HepG2 (cell line): ENCODE measurements around the gene MMD2. TPM values are rescaled to one million over a fixed set of nuclear protein-coding genes. Genes with fewer than 3 reads are reported as not detected.

Experiments
- ATAC-seq: fragments of 200-7000 bp; cut with Tn5 transposase; 3 replicates; pipeline ENCODE4 v1.9.1; 2020; ENCODE audit warnings: mild to moderate bottlenecking, moderate library complexity
- BruUV-seq: library from RNA; stranded (reverse); fragments of 400-500 nt; replicated peaks from 2 replicates; lab custom pipeline; 2021; lab: Mats Ljungman, UMichigan
- CTCF ChIA-PET: fragments of 300-600 bp; formaldehyde crosslinking; extraction: SDS; loops from one replicate; lab custom pipeline; 2021; ENCODE audit warnings: low total read pairs, inconsistent platforms, low intra/inter-chr PET ratio; lab: Yijun Ruan, JAX
- POLR2A ChIA-PET: fragments of 350-600 bp; sonication (Branson Sonifier 250); formaldehyde crosslinking; loops from one replicate; lab custom pipeline; 2020; ENCODE audit warnings: antibody characterized with exemption, inconsistent platforms; lab: Yijun Ruan, JAX
- DNase-seq: peaks from one replicate; pipeline ENCODE4 v3.0.0-alpha.2; 2015; ENCODE audit warnings: low spot score
- FAIRE-seq: peaks from 3 replicates; lab custom pipeline; 2011; peaks lifted over from hg19 to GRCh38; lab: Jason Lieb, UNC
- H2AFZ ChIP-seq: one replicate; pipeline ENCODE4 v1.6.1; 2011; ENCODE audit warnings: low read length, inconsistent platforms
- H3K27ac ChIP-seq: fragments of 300-600 bp; 3 replicates; pipeline ENCODE4 v1.8.0; 2011; ENCODE audit warnings: mixed run types, mild to moderate bottlenecking, mixed read lengths, low read length, inconsistent platforms; ENCODE audit not compliant: insufficient read depth; ENCODE audit errors: extremely low read length
- H3K27me3 ChIP-seq, 2 experiments: fragments of 200-600 bp in 1 of 2; 2 replicates in 1 of 2; 3 replicates in 1 of 2; pipeline versions ENCODE4 v1.6.0 to v1.8.0; 2011; ENCODE audit warnings: low read length in 2 of 2, mild to moderate bottlenecking in 2 of 2, moderate library complexity in 2 of 2, inconsistent platforms in 1 of 2; ENCODE audit not compliant: insufficient read depth in 2 of 2, control insufficient read depth in 1 of 2
- H3K36me3 ChIP-seq, 2 experiments: fragments of 200-600 bp in 1 of 2; replicated peaks in 1 of 2; 2 replicates in 1 of 2; 3 replicates in 1 of 2; pipeline versions ENCODE4 v1.5.1 to v1.8.0; 2011; ENCODE audit warnings: low read length in 2 of 2, inconsistent platforms in 1 of 2; ENCODE audit not compliant: insufficient read depth in 2 of 2, control insufficient read depth in 1 of 2
- H3K4me1 ChIP-seq: 2 replicates; pipeline ENCODE4 v1.5.1; 2012; ENCODE audit warnings: low read length, inconsistent platforms; ENCODE audit not compliant: insufficient read depth
- H3K4me2 ChIP-seq: 2 replicates; pipeline ENCODE4 v1.6.0; 2011; ENCODE audit warnings: low read depth, low read length, inconsistent platforms
- H3K4me3 ChIP-seq, 3 experiments: fragments of 200-600 bp in 1 of 3; sonication (generic), shearing (Covaris generic) in 1 of 3; replicated peaks in 1 of 3; 2 replicates each; pipeline ENCODE4 v1.5.1; 2011 to 2016; ENCODE audit warnings: low read length in 3 of 3, inconsistent platforms in 2 of 3, low read depth in 2 of 3, mild to moderate bottlenecking in 2 of 3, control low read depth in 1 of 3, mixed read lengths in 1 of 3; ENCODE audit not compliant: insufficient read depth in 1 of 3
- H3K79me2 ChIP-seq: one replicate; pipeline ENCODE4 v1.6.1; 2011; ENCODE audit warnings: low read length, inconsistent platforms; ENCODE audit not compliant: insufficient read depth
- H3K9ac ChIP-seq: 2 replicates; pipeline ENCODE4 v1.6.0; 2011; ENCODE audit warnings: mild to moderate bottlenecking, low read depth, low read length, inconsistent platforms; ENCODE audit not compliant: insufficient read depth
- H3K9me3 ChIP-seq: 2 replicates; pipeline ENCODE4 v1.5.1; 2012; ENCODE audit warnings: mild to moderate bottlenecking, low read length
- H4K20me1 ChIP-seq: 2 replicates; pipeline ENCODE4 v1.6.0; 2011; ENCODE audit warnings: inconsistent platforms, mild to moderate bottlenecking, low read length, moderate library complexity; ENCODE audit not compliant: insufficient read depth
- CEBPG ChIP-seq: IDR thresholded peaks from 2 replicates; pipeline ENCODE4 v1.6.1; 2016
- MED1 ChIP-seq: sonication (generic); formaldehyde crosslinking; IDR thresholded peaks from 2 replicates; pipeline ENCODE4 v1.4.0; 2020; ENCODE audit warnings: missing genetic modification reagents
- NFKB2 ChIP-seq: sonication (generic); formaldehyde crosslinking; IDR thresholded peaks from 2 replicates; pipeline ENCODE4 v1.4.0; 2020; ENCODE audit warnings: missing genetic modification reagents, borderline replicate concordance
- PHF21A ChIP-seq: sonication (generic); formaldehyde crosslinking; IDR thresholded peaks from 2 replicates; pipeline ENCODE4 v1.5.0; 2020; ENCODE audit warnings: mild to moderate bottlenecking, missing genetic modification reagents
- SATB2 ChIP-seq: sonication (generic); formaldehyde crosslinking; IDR thresholded peaks from 2 replicates; pipeline ENCODE4 v1.5.0; 2020; ENCODE audit warnings: missing genetic modification reagents
- SCMH1 ChIP-seq: sonication (generic); formaldehyde crosslinking; IDR thresholded peaks from 2 replicates; pipeline ENCODE4 v1.9.0; 2021; ENCODE audit warnings: missing genetic modification reagents, mild to moderate bottlenecking, borderline replicate concordance
- SRSF1 ChIP-seq: fragments of 200-400 bp; formaldehyde crosslinking; optimal IDR thresholded peaks from 2 replicates; pipeline ENCODE3; 2017; ENCODE audit warnings: mild to moderate bottlenecking, low read depth, low read length, moderate library complexity
- THAP11 ChIP-seq: IDR thresholded peaks from 2 replicates; pipeline ENCODE4 v1.6.1; 2016; ENCODE audit warnings: missing biosample characterization, missing genetic modification reagents
- THYN1 ChIP-seq: sonication (generic); formaldehyde crosslinking; IDR thresholded peaks from 2 replicates; pipeline ENCODE4 v1.8.1; 2023; ENCODE audit warnings: low read depth, mild to moderate bottlenecking, moderate library complexity, missing genetic modification reagents, borderline replicate concordance
- ZNF263 ChIP-seq: sonication (generic); formaldehyde crosslinking; IDR thresholded peaks from 2 replicates; pipeline ENCODE4 v1.4.0; 2020; ENCODE audit warnings: missing genetic modification reagents
- ZNF33A ChIP-seq: sonication (generic); formaldehyde crosslinking; IDR thresholded peaks from 2 replicates; pipeline ENCODE4 v1.5.1; 2020; ENCODE audit warnings: missing genetic modification reagents, mild to moderate bottlenecking, moderate library complexity, borderline replicate concordance
- ZSCAN30 ChIP-seq: sonication (generic); formaldehyde crosslinking; IDR thresholded peaks from 2 replicates; pipeline ENCODE4 v1.5.0; 2020; ENCODE audit warnings: mild to moderate bottlenecking, missing genetic modification reagents
- WGBS: methylation state at CpG from one replicate; pipeline ENCODE4 v1.1.6; 2017; ENCODE audit warnings: low lambda C conversion rate; 5-methylcytosine and 5-hydroxymethylcytosine counted together
- in situ Hi-C: cut with HindIII; loops from 2 replicates; pipeline ENCODE4 v1.10.0; 2017; ENCODE audit warnings: low pct_unique_long_range_greater_than_20kb; ENCODE audit not compliant: extremely low pct_ligation_motif_present
- intact Hi-C: fragments of 100-400 bp; cut with micrococcal nuclease; formaldehyde crosslinking; loops from one replicate; pipeline ENCODE4 v1.10.0; 2022; ENCODE audit not compliant: unreplicated experiment
- polyA plus RNA-seq, 8 experiments: library from polyadenylated mRNA; depleted of rRNA in 3 of 8; stranded (reverse) in 7 of 8; unstranded in 1 of 8; fragments of >200 nt; fragmentation: Illumina TruSeq in 4 of 8; extraction: Trizol in 4 of 8; gene quantifications; 2 replicates each; pipeline versions ENCODE4 v1.2.1 to v1.2.3, GENCODE V29; 2011 to 2016; ENCODE audit warnings: low read depth in 4 of 8, missing spikeins in 1 of 8, mixed read lengths in 1 of 8; ENCODE audit not compliant: insufficient read depth in 1 of 8
- total RNA-seq, 5 experiments: library from RNA; depleted of rRNA; stranded (reverse); fragments of >200 nt; fragmentation: Illumina TruSeq; extraction: Trizol; gene quantifications; 2 replicates each; pipeline ENCODE4 v1.2.3, GENCODE V29; 2016; ENCODE audit warnings: low read depth in 1 of 5

The MMD2 gene
- total and polyA plus RNA-seq, 2 of the 13 experiments (the other 11 are each of a cell fraction or from before 2014, with no cell fraction given): not detected

DNA sequence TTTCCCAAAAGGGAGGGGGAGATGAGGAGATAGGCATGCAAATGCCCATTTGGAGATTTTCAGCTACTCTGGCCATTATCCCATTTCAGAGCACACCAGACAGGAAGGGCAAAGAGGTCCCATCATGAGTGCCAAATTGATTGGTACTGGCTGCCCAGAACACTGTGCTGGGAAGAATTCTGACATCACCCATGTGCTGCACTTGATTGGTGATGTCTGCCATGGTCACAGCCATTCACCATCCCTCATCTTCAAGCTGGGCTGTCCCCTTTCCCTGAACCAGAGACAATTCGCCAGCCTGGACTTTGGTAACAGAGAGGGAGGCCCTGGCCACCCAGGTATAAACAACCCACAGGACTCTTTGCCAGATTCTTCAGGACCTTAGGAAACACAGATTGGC lies 52.3 kb downstream of the MMD2 start (continued):
- TF ChIP-seq SCMH1 (CRISPR knock-in tag): no peak
- TF ChIP-seq THYN1: no peak
- TF ChIP-seq CEBPG (CRISPR knock-in tag): no peak
- no peak for TF ChIP-seq PHF21A (CRISPR knock-in tag)
- no peak for TF ChIP-seq ZNF33A (CRISPR knock-in tag)
- no peak for TF ChIP-seq NFKB2 (CRISPR knock-in tag)
- TF ChIP-seq ZSCAN30 (CRISPR knock-in tag): no peak
- TF ChIP-seq MED1 (CRISPR knock-in tag): no peak
- TF ChIP-seq SATB2 (CRISPR knock-in tag): no peak

DNA sequence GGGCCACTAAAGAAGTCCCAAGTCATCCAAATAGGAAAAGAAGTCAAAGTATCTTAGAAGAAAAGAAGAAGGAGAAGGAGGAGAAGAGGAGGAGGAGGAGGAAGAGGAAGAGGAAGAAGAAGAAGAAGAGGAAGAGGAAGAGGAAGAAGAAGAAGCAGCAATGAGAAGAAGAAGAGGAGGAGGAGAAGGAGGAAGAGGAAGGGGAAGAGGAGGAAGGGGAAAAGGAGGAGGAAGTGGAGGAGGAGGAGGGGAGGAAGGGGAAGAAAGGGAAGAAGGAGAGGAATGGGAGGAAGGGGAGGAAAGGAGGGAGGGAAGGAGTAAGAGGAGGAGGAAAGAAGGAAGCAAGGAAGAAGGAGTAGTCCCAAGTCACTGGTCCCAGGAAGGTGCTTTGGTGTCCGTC lies 53.8 kb downstream of the MMD2 start:
- POLR2A ChIA-PET: no interaction called here
- in situ Hi-C loops (no loop called here), intact Hi-C loops (no loop called here)
- no peak for ATAC-seq
- H3K79me2 ChIP-seq: no peaks in the 10 kb centered on the region
- peaks cover 0 to 25% of the 10 kb centered on the region in 2 experiments; a peak in 1 of 5 replicates for H3K27me3 ChIP-seq
- no TSS peak for BruUV-seq
- WGBS: 26% methylated on average over 1 of the region's 1 CpG
- TF ChIP-seq ZNF263: no peak
- no peak for TF ChIP-seq THAP11 (CRISPR knock-in tag)
- TF ChIP-seq SRSF1: no peak
- TF ChIP-seq, all 625 proteins: peak for 0
- FAIRE-seq (no peak), DNase-seq (no peak)
- no peaks in the 10 kb centered on the region for H3K36me3 ChIP-seq
- no peaks in the 10 kb centered on the region for H3K4me1 ChIP-seq
- H3K4me3 ChIP-seq: no peak overlapping the region
- no peaks in the 10 kb centered on the region for H3K9me3 ChIP-seq
- CTCF ChIA-PET: no interaction called here
- H4K20me1 ChIP-seq: no peaks in the 10 kb centered on the region
- H3K4me2 ChIP-seq: no peak overlapping the region
- no peak overlapping the region for H3K9ac ChIP-seq
- no peak overlapping the region for H2AFZ ChIP-seq
- H3K27ac ChIP-seq: no peak overlapping the region
